HepG2 (cell line): ENCODE measurements around the gene CREBZF. TPM values are rescaled to one million over a fixed set of nuclear protein-coding genes. Genes with fewer than 3 reads are reported as not detected.

Experiments
- ATAD3A ChIP-seq: sonication (generic); formaldehyde crosslinking; IDR thresholded peaks from 2 replicates; pipeline ENCODE4 v1.4.0; 2020; ENCODE audit warnings: missing genetic modification reagents
- BCL3 ChIP-seq: sonication (generic); formaldehyde crosslinking; IDR thresholded peaks from 2 replicates; pipeline ENCODE4 v1.5.1; 2020; ENCODE audit warnings: mild to moderate bottlenecking, missing genetic modification reagents, moderate library complexity
- BRCA1 ChIP-seq: sonication (generic); formaldehyde crosslinking; IDR thresholded peaks from 2 replicates; pipeline ENCODE4 v1.4.0; 2020; ENCODE audit warnings: missing genetic modification reagents
- HDAC2 ChIP-seq: sonication (generic); formaldehyde crosslinking; IDR thresholded peaks from 2 replicates; pipeline ENCODE4 v1.4.0; 2020; ENCODE audit warnings: missing genetic modification reagents
- HNF1A ChIP-seq, 2 experiments: sonication (generic) in 1 of 2; formaldehyde crosslinking in 1 of 2; IDR thresholded peaks; 2 replicates each; pipeline versions ENCODE4 v1.4.0 to v1.6.1; 2016 to 2020; ENCODE audit warnings: borderline replicate concordance in 1 of 2, low read depth in 1 of 2, mild to moderate bottlenecking in 1 of 2, missing genetic modification reagents in 1 of 2
- MTF1 ChIP-seq: sonication (generic); formaldehyde crosslinking; IDR thresholded peaks from 2 replicates; pipeline ENCODE4 v1.5.0; 2020; ENCODE audit warnings: missing genetic modification reagents
- SIN3A ChIP-seq: IDR thresholded peaks from 2 replicates; pipeline ENCODE4 v1.6.1; 2011; ENCODE audit warnings: low read depth, mild to moderate bottlenecking, control low read depth, low read length, borderline replicate concordance
- ZBTB33 ChIP-seq: sonication (generic); formaldehyde crosslinking; IDR thresholded peaks from 2 replicates; pipeline ENCODE4 v1.4.0; 2020; ENCODE audit warnings: missing genetic modification reagents
- ZFP62 ChIP-seq: sonication (generic); formaldehyde crosslinking; IDR thresholded peaks from 2 replicates; pipeline ENCODE4 v1.4.0; 2020; ENCODE audit warnings: missing genetic modification reagents
- ZNF234 ChIP-seq: sonication (generic); formaldehyde crosslinking; conservative IDR thresholded peaks from 2 replicates; pipeline ENCODE4 v1.5.1; 2020; ENCODE audit warnings: mild to moderate bottlenecking, missing genetic modification reagents
- ZNF317 ChIP-seq: sonication (generic); formaldehyde crosslinking; IDR thresholded peaks from 2 replicates; pipeline ENCODE4 v1.5.0; 2020; ENCODE audit warnings: mild to moderate bottlenecking, missing genetic modification reagents
- ZNF652 ChIP-seq: IDR thresholded peaks from 2 replicates; pipeline ENCODE4 v1.6.1; 2016; ENCODE audit warnings: low read depth, borderline replicate concordance
- polyA plus RNA-seq, 8 experiments: library from polyadenylated mRNA; depleted of rRNA in 3 of 8; stranded (reverse) in 7 of 8; unstranded in 1 of 8; fragments of >200 nt; fragmentation: Illumina TruSeq in 4 of 8; extraction: Trizol in 4 of 8; gene quantifications; 2 replicates each; pipeline versions ENCODE4 v1.2.1 to v1.2.3, GENCODE V29; 2011 to 2016; ENCODE audit warnings: low read depth in 4 of 8, missing spikeins in 1 of 8, mixed read lengths in 1 of 8; ENCODE audit not compliant: insufficient read depth in 1 of 8
- total RNA-seq, 5 experiments: library from RNA; depleted of rRNA; stranded (reverse); fragments of >200 nt; fragmentation: Illumina TruSeq; extraction: Trizol; gene quantifications; 2 replicates each; pipeline ENCODE4 v1.2.3, GENCODE V29; 2016; ENCODE audit warnings: low read depth in 1 of 5
- TF ChIP-seq, protein P1 (sequence below): sonication (generic); formaldehyde crosslinking; IDR thresholded peaks from 2 replicates; pipeline ENCODE4 v1.4.0; 2020; ENCODE audit warnings: missing genetic modification reagents
- TF ChIP-seq, protein P2 (sequence below): sonication (generic); formaldehyde crosslinking; IDR thresholded peaks from 2 replicates; pipeline ENCODE4 v1.5.1; 2020; ENCODE audit warnings: missing genetic modification reagents, mild to moderate bottlenecking, borderline replicate concordance

CREBZF gene
- total and polyA plus RNA-seq, 2 of the 13 experiments (the other 11 are each of a cell fraction or from before 2014, with no cell fraction given), result 30.6 to 43.1 TPM

DNA sequence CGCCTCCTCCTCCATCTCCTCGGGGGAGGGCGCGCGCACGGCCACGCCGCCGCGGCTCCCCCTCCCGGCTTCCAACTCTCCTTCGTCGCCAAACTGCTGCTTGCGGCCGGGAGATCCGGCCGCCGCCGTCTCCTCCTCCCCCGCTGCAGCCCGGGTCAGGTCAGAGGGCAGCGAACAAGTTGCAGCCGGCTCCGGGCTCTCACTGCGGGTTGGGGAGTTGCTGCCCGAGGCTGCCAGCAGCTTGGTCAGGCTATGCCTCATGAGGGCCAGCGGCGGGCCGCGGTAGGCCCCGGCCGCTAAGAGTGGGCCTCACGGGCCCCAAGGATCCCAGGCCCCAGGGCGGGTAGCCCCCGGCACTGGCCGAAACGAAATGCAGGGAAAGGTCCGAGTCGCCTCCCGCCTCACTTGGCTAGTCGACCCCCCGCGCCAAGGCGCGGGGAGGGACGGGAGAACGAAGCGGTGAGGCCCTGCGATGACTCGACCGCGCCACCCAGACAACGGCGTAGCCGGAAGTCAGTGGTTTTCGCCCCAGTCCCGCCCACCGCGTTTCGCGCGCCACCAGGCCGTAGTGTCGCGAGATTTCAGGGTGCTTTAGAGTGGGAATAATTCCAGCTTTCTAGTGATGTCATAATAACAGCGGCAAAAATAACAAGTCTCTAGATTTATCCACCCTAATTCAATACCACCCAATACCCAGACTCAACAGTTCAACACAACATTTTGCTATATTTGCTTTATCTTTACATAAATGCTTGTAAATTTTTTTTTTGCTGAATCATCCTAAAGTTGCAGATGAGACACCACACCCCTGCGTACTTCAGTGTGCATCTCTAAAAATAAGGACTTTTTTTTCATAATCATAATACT, at the start of gene CREBZF (continued):
- TF ChIP-seq ZNF317 (CRISPR knock-in tag), result peak; percentile 82
- TF ChIP-seq SIN3A, result peak; percentile 74; the same call in 1 of the 2 replicates
- TF ChIP-seq ZNF652 (CRISPR knock-in tag), result no peak; the same call in 1 of the 2 replicates
- TF ChIP-seq MTF1, result 0 out of 2 replicates have a peak, but pooled peaks have one; percentile 64
- TF ChIP-seq, protein P1, sequence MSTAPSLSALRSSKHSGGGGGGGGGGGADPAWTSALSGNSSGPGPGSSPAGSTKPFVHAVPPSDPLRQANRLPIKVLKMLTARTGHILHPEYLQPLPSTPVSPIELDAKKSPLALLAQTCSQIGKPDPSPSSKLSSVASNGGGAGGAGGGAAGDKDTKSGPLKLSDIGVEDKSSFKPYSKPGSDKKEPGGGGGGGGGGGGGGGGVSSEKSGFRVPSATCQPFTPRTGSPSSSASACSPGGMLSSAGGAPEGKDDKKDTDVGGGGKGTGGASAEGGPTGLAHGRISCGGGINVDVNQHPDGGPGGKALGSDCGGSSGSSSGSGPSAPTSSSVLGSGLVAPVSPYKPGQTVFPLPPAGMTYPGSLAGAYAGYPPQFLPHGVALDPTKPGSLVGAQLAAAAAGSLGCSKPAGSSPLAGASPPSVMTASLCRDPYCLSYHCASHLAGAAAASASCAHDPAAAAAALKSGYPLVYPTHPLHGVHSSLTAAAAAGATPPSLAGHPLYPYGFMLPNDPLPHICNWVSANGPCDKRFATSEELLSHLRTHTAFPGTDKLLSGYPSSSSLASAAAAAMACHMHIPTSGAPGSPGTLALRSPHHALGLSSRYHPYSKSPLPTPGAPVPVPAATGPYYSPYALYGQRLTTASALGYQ (CRISPR knock-in tag), result no peak
- TF ChIP-seq HDAC2 (CRISPR knock-in tag), result peak; percentile 39; the same call in 1 of the 2 replicates
- TF ChIP-seq ZNF234 (CRISPR knock-in tag), result peak; percentile 69; the same call in 1 of the 2 replicates
- TF ChIP-seq ATAD3A (CRISPR knock-in tag), result no peak
- no peak for TF ChIP-seq HNF1A (IDR thresholded peaks at IDR 0.05; ENCODE audit: low read depth)
- no peak for TF ChIP-seq HNF1A (CRISPR knock-in tag; IDR thresholded peaks at IDR 0.05; ENCODE audit: borderline replicate concordance)
- TF ChIP-seq BRCA1 (CRISPR knock-in tag), result no peak
- TF ChIP-seq ZBTB33 (CRISPR knock-in tag), result no peak; the same call in 1 of the 2 replicates
- TF ChIP-seq ZFP62, result no peak
- TF ChIP-seq, protein P2, sequence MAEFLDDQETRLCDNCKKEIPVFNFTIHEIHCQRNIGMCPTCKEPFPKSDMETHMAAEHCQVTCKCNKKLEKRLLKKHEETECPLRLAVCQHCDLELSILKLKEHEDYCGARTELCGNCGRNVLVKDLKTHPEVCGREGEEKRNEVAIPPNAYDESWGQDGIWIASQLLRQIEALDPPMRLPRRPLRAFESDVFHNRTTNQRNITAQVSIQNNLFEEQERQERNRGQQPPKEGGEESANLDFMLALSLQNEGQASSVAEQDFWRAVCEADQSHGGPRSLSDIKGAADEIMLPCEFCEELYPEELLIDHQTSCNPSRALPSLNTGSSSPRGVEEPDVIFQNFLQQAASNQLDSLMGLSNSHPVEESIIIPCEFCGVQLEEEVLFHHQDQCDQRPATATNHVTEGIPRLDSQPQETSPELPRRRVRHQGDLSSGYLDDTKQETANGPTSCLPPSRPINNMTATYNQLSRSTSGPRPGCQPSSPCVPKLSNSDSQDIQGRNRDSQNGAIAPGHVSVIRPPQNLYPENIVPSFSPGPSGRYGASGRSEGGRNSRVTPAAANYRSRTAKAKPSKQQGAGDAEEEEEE (CRISPR knock-in tag), result no peak
- TF ChIP-seq BCL3 (CRISPR knock-in tag), result peak; percentile 94
